IPS DF 4.7 (cell line): Measurements from ENCODE around the gene EEF1AKMT3.
"Not testable (repeated sequence)": the region's sequence is repeated elsewhere in the genome, so short reads cannot be mapped to it uniquely, and the experiment has no call there.

Experiments used
- DNase-seq: peaks from one replicate; pipeline ENCODE4 v3.0.0-alpha.2; 2013; ENCODE audit warnings: low spot score; ENCODE audit errors: extremely low read depth

Gene EEF1AKMT3

GRCh38 chr12:57764662-57765002, 7.8 kb upstream of the EEF1AKMT3 start:
- DNase-seq, result no peak

DNA sequence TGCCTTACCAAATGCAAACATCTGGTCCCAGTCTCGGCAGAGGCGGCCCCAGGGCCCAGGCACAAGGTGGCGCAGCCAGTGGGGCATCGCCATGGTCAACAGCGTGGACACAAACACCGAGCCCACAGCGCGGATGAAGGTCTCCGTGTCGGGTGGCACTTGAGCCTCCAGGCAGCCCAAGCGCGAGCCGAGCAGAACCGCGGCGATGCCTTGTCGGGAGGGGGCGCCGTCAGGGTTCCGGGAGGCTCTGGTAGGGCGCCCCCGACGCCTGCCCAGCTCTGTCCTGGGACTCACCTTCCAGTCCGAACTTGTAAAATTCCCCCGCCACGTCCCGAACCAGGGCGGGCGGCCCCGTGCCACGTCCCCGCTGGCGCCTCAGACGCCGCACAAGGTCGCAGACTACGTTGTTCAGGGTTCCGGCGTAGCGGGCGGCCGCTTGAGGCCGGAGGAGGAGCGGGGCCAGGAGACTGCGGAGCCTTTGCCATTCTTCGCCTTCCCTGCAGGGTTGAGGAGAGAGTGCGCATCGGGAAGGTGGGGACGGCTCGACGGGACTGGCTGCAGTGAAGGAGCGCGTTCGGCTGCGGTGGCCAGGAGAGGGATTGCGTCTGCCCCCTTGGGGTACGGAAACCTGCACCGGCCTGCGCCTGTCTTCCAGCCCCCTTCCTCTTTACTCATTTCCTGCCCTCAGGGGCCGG, 7.3 kb upstream of the EEF1AKMT3 start:
- DNase-seq, result no peak

- DNase-seq, result no peak
Observed at GRCh38 chr12:57765698-57766463, 6.5 kb upstream of the EEF1AKMT3 start.

- no peak for DNase-seq
Observed at GRCh38 chr12:57766464-57767304, 5.7 kb upstream of the EEF1AKMT3 start, which contains the start of gene CYP27B1. CYP27B1 (minus strand) TSS chr12:57767078; CDS start chr12:57767041, 37 bp downstream.

- no peak for DNase-seq
Observed at GRCh38 chr12:57767305-57767698, 5.1 kb upstream of the EEF1AKMT3 start.

DNA sequence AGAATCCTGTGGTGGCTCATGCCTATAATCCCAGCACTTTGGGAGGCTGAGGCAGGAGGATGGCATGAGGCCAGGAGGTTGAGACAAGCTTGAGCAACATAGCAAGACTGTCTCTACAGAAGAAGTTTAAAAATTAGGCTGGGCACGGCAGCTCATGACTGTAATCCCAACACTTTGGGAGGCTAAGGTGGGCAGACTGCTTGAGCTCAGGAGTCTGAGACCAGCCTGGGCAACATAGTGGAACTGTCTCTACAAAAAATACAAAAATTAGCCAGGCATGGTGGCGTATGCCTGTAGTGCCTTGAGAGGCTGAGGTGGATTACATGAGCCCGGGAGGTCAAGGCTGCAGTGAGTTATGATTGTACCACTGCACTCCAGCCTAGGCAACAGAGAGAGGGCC, 4.5 kb upstream of the EEF1AKMT3 start:
- no peak for DNase-seq

DNA sequence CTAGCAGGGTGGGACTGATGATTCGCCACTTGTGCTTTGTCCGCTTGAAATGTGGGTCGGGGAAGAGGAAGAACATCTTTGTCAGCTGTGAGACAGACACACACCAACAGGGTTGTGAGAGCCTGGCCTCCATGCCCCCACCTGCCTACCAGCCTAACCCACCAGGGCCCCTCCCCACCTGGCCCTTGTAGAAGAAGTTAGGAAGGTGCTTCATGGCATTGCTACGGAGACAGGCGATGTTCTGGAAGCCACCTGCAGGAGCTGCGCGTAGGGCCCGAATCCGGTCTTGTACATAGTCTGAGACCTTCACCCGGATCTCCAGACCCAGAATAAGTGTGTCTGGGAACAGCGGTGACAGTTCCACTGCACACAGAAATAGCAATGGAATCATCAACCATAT, 2.8 kb upstream of the EEF1AKMT3 start:
- no peak for DNase-seq

GRCh38 chr12:57770734-57771133, 1.7 kb upstream of the EEF1AKMT3 start:
- no peak for DNase-seq

DNA sequence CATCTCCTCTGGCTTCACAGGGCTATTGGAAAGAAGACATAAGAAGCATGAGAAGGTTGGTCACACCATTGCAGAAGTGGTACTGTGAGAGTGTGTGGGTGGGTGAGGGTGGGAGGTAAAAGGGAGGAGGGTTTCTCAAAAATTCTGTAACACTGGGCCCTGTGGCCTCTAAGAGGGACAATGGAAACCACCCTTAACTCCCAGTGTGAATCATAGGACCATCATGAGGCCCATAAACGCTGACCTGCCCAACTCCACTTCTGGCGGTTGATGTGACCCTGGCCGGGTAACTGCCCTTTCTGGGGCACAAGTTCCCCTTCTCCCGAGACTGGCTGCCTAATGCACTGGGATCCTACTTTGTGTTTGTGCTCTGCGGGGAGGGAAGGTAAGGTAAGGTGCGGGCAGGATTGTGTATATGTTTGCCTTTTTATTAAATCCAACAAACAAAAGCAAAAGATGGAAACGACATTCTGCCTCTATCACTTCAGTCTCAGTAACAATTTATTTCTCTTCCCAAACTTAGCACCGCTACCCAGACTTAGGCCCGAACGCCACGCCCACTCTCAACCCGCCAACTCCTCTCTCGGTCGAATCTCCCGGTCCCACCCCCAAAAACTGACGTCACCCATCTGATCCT, 1.1 kb upstream of the EEF1AKMT3 start:
- peak; percentile 90 for DNase-seq

DNA sequence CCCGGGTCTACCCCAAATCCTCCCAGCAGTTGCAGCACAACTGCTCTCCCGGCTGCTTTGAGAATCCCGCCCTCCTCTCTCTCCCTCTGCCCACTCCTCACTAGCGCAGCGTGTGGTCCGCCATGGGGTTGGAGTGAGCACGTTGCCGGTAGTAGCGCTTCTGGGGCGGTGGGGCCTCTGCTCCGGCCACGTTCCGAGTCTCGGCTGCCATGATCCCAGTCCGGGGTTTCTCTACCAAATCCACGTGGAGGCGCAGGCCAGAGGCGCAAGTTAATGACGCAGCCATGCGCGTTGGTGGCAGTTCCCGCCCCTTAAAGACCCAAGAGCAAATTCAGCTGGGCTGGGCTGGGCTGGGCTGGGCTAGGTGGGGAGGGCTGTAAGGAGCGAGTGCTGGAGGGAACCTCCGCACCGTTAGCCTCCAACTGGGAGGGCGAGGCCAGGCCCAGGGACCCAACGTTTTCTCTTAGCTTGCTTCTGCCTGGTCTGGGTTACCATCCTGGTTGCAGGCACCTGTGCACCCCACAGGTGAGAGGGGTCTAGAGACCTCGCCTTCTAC, 463 bp upstream of the EEF1AKMT3 start, which contains the start of gene METTL1:
Gene METTL1 (minus strand): TSS at position 233 of the 556 bp plus-strand sequence. CDS start 22 bp downstream, at position 211.
- peak; percentile 92 for DNase-seq

- not testable (repeated sequence) for DNase-seq
Observed at GRCh38 chr12:57774634-57775033, 2.2 kb downstream of the EEF1AKMT3 start.

DNA sequence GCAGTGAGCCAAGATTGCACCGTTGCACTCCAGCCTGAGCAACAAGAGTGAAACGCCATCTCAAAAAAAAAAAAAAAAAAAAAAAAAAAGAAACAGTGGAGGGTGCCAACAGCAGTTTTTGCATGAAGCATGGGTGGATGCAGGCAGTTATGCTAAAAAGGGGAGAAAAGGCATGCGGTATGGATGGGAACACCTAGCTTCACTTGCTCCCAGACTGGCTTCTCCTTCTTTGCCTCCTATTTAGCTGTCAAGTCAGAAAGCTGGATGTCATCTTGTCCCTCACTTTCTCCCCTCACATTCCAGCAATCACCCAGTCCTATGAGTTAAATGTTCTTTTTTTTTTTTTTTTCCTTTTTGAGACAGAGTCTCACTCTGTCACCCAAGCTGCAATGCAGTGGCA, 2.6 kb downstream of the EEF1AKMT3 start:
- no peak for DNase-seq

- DNase-seq, result no peak
Observed at GRCh38 chr12:57775563-57776246, 3.3 kb downstream of the EEF1AKMT3 start.

GRCh38 chr12:57776247-57776587, 3.8 kb downstream of the EEF1AKMT3 start:
- DNase-seq, result no peak

DNA sequence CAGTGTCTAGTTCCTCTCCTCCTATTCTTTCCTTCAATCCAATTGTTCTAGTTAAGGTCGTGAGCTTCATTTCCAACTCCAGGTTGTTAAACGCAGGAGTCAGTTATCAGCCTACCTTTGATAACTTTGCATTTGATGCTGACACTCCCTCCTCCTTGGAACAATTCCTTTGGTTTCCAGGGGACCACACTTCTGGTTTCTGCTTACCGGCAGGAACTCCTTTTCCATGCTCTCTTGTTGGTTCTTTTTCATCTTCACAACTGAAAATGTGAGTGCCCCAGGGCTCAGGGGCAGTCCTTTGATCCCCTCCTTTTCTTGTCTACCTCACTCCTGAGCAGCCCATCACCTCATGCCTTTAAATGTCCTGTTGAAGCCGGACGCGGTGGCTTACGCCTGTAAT, 5.0 kb downstream of the EEF1AKMT3 start:
- no peak for DNase-seq

- no peak for DNase-seq
Observed at GRCh38 chr12:57777911-57778310, 5.5 kb downstream of the EEF1AKMT3 start.

DNA sequence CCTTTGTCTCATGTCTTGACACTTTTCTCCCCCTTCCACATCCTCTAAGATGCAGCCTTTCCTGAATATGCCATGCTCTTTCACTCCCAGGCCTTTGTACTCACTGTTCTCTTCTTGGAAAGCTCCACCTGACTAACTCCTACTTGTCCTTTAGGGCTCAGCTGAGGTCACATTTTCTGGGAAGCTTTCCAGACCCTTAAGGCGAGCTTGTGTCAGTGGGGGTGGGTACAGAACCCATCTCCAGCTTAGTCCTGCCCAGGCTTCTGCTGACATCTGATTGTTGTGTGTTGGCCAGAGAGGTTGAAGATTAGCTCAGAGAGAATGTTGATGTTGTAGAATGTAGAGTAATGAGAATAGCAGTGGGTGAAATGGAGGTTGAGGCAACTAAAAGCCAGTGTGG, 7.3 kb downstream of the EEF1AKMT3 start:
- DNase-seq, result no peak

GRCh38 chr12:57780284-57780897, 8.0 kb downstream of the EEF1AKMT3 start:
- no peak for DNase-seq

DNA sequence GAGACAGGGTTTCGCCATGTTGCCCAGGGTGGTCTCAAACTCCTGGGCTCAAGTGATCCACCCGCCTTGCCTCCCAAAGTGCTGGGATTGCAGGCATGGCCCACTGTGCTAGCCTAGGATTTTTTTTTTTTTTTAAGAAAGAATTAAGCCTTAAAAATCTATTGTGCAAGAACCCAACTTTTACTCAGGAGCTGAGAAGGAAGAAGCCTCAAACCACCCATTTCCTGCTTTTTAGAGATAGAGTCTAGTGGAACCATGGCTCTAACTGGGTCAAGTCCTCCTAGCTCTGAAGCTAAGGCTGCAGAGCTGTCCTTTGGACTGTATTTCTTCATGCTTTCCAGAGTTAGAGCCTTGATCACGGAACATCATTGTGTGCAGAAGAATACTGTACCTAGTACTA, 8.8 kb downstream of the EEF1AKMT3 start:
- DNase-seq, result no peak

GRCh38 chr12:57781801-57782200, 9.4 kb downstream of the EEF1AKMT3 start:
- no peak for DNase-seq
